ENCODE data around the gene RNASE12.
"Not testable (repeated sequence)": the region's sequence is repeated elsewhere in the genome, so short reads cannot be mapped to it uniquely, and the experiment has no call there.

RNASE12 gene

DNA sequence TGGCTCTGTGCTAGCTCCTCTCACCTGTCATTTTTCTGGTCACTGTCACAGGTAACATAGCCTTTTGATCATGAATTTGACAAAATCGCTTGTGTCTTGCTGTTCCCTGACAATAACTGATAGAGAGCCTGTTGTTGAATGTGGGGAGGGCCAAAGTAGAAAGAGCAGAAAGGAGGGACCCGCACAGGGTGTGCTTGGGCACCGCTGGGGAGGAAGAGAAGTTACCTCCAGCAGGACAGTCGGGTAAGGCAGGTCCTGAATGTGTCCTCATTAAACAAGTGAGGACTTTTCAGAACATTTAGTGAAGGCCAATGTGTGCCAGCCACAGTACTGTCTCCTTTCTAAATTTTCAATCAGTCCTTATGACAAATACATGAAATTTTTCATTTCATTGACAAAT, at the start of gene RNASE12:
Gene RNASE12, minus strand, starts transcription at position 142 of the 400 bp plus-strand sequence. CDS start 653 bp downstream, outside the sequence.
- DNase-seq (ENCODE audit: low read depth), result no peak

DNA sequence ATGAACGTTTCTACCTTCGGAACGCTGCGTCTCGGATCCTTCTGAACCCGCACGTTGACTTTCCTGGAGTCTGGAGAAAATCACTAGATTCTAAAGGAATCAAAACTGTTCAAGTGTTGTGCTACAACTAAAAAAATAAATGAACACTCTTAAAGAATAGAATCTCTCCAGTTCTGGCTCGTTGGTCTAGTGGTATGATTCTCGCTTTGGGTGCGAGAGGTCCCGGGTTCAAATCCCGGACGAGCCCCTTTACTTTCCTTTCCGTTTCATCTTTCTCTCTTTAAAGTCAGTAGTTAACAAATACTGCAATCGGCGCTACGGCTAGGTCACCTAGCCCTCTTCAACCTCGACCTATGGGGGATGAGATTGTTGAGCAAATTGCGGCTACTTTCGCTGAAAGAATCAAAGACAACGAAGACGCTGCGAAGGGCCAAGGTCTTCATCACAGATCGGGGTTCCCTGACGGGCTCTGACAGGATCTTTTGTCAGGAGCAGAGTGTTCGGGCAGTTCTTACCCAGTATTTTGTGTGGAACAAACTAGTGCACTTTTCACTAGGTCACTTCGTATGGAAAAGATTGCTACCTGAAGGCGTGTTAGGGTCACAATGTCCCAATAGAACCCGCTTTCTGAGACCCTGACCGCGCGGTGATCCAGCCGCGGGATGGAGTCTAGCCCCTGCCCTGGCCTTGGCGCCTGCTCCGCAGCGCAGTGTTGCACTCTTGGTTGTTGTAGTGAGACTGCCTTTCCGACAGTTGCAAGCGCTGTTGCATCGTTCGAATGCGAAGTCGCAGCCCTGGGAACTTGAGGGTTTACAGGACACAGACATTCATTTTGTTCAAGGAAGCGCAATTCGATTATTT, 41.9 kb upstream of the RNASE12 start:
- no peak for DNase-seq (ENCODE audit: low read depth)

DNA sequence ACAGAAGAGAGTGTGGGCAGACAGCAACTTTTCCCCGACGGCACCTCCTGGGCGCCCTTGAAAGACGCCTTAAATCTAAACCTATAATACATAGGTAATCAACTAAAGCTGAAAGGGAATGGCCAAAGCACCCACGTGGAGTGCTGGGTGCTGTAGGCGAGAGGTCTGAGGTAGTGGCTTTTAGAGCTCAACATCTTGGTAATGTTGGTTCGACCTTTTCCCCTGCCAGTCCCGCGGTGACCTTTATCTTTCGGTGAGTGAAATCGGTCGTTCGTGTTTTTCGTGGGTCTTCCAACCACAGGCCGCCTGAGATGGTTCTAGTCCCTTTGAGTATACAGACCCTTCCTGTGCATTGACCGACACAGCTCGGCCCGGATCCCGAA, 41.3 kb upstream of the RNASE12 start:
- DNase-seq (ENCODE audit: low read depth), result no peak

GRCh38 chr14:20631880-20632389, 40.8 kb upstream of the RNASE12 start:
- DNase-seq (ENCODE audit: low read depth), result no peak

GRCh38 chr14:20631023-20631879, 40.1 kb upstream of the RNASE12 start:
- no peak for DNase-seq (ENCODE audit: low read depth)

DNA sequence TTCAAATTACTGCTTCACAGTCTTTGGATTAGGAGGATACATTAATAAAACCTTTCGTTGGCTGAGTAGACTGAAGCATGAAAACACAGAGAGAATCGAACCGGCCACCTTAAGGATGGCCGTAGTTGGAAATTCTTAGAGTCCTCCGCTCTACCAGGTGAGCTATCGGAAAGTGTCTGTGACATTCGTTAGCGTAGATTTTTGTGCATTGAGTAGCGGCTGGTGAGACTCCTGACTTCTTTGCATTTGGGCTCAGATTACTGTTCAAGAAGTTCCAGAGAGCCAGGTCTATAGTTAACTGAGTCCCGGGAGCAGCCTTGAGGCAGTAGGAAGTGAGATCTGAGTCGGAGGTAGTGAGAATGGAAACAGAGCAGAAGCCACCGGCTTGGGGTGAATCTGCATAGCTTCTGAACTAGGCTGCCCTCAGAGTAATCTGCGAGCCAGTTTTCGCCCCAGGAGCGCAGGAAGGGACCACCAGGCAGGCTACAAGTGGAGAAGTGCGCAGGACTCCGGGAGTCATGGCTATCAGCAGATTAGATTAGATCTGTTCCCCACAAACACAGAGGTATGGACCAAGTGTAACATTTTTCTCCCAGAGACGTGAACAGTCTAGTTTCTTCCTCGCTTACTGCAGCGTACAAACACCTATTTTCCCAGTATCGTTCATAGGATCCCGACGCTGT, 39.3 kb upstream of the RNASE12 start:
- no peak for DNase-seq (ENCODE audit: low read depth)

GRCh38 chr14:20628063-20628854, 37.1 kb upstream of the RNASE12 start:
- no peak for DNase-seq (ENCODE audit: low read depth)

GRCh38 chr14:20627346-20628027, 36.3 kb upstream of the RNASE12 start:
- no peak for DNase-seq (ENCODE audit: low read depth)

GRCh38 chr14:20626274-20626673, 35.1 kb upstream of the RNASE12 start:
- no peak for DNase-seq (ENCODE audit: low read depth)

DNA sequence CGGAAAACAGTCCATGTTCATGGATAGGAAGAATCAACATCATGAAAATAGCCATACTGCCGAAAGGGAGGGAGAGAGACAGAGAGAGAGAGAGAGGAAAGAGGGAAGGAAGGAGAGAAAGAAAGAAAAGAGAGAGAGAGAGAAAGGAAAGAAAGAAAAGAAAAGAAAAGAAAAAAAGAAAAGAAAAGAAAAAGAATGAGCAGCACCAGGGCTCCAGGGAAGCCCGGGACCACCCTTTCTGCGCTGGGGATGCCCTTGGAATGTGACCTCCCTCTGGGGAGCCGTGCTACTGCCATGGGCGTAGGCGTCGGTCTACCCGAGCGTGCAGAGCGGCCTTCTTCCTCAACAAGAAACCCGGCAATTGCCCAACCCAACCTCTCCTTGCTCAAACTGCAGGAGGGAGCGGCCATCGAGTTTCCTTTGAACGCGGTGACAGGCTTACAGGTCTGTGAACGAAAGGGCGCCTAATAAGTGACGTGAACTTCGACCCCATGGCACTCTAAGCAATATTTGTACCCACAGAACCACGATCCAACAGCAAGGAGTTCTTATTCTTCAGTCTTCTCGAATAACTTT, 33.4 kb upstream of the RNASE12 start:
- no peak for DNase-seq (ENCODE audit: low read depth)

GRCh38 chr14:20623798-20624197, 32.6 kb upstream of the RNASE12 start:
- DNase-seq (ENCODE audit: low read depth), result no peak

DNA sequence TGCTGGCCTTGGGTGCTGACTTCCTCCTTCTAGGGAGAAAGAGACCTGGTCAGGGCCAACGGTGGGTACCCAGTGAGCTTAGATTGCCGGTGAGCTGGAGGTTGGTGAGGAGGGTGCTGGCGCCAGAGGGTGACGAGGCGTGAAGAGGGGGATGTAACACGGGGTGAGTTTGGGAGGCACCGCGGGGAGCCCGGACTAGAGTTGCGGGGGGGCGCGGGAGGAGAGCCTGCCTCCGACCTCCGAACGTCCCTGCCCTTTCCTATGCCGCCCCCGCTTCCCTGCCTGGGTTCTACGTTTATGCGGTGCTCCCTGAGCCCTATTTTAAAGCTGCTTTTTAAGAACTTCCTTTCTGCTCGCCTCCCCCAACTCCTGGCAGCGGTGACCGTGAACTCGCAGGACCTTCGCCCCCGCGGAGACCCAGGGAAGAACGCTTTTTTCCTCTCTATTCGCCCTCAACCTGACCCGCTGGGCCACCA, 31.7 kb upstream of the RNASE12 start:
- no peak for DNase-seq (ENCODE audit: low read depth)

- no peak for DNase-seq (ENCODE audit: low read depth)
Measured at GRCh38 chr14:20620798-20621478, 29.8 kb upstream of the RNASE12 start.

GRCh38 chr14:20619688-20620087, 28.5 kb upstream of the RNASE12 start:
- not testable (repeated sequence) for DNase-seq (ENCODE audit: low read depth)

DNA sequence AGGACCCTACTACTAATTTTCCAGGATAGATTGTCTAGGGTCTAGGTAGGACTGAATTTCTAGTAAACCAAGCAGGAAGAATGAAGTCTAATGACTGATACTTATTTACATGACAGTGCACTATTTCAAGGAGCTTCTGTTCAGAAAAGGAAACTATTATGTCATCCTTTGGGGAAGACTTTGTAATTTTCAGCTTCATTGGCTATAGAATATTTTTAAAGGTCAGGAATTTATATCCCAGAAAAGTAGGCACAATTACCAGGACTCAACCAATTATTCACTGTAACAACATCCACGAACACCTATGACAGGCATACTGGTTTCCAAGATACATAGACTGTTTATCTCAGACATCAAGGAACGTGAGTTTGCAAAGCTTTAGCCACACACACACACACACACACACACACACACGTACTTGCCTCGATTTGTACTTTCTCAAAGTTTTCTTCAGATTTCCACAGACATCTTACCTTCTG, 27.1 kb upstream of the RNASE12 start:
- no peak for DNase-seq (ENCODE audit: low read depth)

GRCh38 chr14:20617138-20618003, 26.2 kb upstream of the RNASE12 start:
- no peak for DNase-seq (ENCODE audit: low read depth)

GRCh38 chr14:20615996-20616395, 24.8 kb upstream of the RNASE12 start:
- no peak for DNase-seq (ENCODE audit: low read depth)

GRCh38 chr14:20614038-20614840, 23.1 kb upstream of the RNASE12 start:
- DNase-seq (ENCODE audit: low read depth), result no peak

Measured in stimulated activated CD8-positive, alpha-beta memory T cell treated with anti-CD3 and anti-CD28 coated beads, Interleukin-7, amount 100 ng/mL, for 24 hours (primary cell).